Kidney capillary endothelial cell (primary cell): ENCODE results near the gene PARD3B.

Experiments
- DNase-seq: peaks from one replicate; pipeline ENCODE4 v3.0.0-alpha.2; 2018; ENCODE audit warnings: low spot score

The PARD3B gene

GRCh38 chr2:205658068-205658467, 1112.8 kb downstream of the PARD3B start:
- no peak for DNase-seq

- no peak for DNase-seq
These were observed 1113.3 kb downstream of the PARD3B start for GRCh38 chr2:205658572-205658971.

GRCh38 chr2:205659922-205660321, 1114.6 kb downstream of the PARD3B start:
- DNase-seq = no peak

- DNase-seq = no peak
These were observed 1115.3 kb downstream of the PARD3B start for GRCh38 chr2:205660521-205661124.

- no peak for DNase-seq
These were observed 1116.0 kb downstream of the PARD3B start for GRCh38 chr2:205661281-205661680.

- no peak for DNase-seq
These were observed 1117.1 kb downstream of the PARD3B start for GRCh38 chr2:205662206-205662965.

GRCh38 chr2:205665791-205666190, 1120.5 kb downstream of the PARD3B start:
- no peak for DNase-seq
